KOPT-K1 (cell line): ENCODE measurements around the gene IGF2R.
"Not testable (repeated sequence)": the region's sequence is repeated elsewhere in the genome, so short reads cannot be mapped to it uniquely, and the experiment has no call there.

Experiments used
- H3K27ac ChIP-seq: fragments of 200-600 bp; sonication (generic); 2 replicates; pipeline ENCODE4 v1.5.1; 2016; ENCODE audit warnings: antibody characterized with exemption, mild to moderate bottlenecking, low read depth, low read length; ENCODE audit not compliant: poor library complexity, severe bottlenecking
- H3K36me3 ChIP-seq: fragments of 200-600 bp; sonication (generic); 2 replicates; pipeline ENCODE4 v1.5.1; 2017; ENCODE audit warnings: antibody characterized with exemption, mild to moderate bottlenecking, low read length, moderate library complexity; ENCODE audit not compliant: insufficient read depth
- H3K9me3 ChIP-seq: fragments of 200-600 bp; sonication (generic); 2 replicates; pipeline ENCODE4 v1.5.1; 2017; ENCODE audit warnings: antibody characterized with exemption, low read length, mild to moderate bottlenecking; ENCODE audit not compliant: insufficient read depth, poor library complexity, severe bottlenecking

IGF2R gene

GRCh38 chr6:160101277-160102205, 132.7 kb downstream of the IGF2R start:
- no peak overlapping the region for H3K27ac ChIP-seq
- peaks cover 100% of the 10 kb centered on the region for H3K36me3 ChIP-seq
- no peaks in the 10 kb centered on the region for H3K9me3 ChIP-seq

DNA sequence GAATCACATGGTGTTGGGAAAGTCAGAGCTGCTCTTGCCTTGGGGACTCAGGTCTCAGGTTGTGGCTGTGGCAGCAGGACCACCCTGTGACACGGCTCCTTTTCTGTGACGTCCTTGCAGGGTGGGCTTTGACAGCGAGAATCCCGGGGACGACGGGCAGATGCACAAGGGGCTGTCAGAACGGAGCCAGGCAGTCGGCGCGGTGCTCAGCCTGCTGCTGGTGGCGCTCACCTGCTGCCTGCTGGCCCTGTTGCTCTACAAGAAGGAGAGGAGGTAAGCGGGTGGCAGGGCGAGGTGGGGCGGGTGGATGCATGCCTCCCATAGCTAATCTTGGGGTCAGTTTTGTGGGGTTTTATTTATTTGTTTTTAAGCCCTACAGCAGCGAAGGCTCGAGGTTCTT, 133.5 kb downstream of the IGF2R start:
- Histone ChIP-seq H3K36me3 (peaks cover 100% of the 10 kb centered on the region), H3K27ac (no peak overlapping the region), H3K9me3 (no peaks in the 10 kb centered on the region)

DNA sequence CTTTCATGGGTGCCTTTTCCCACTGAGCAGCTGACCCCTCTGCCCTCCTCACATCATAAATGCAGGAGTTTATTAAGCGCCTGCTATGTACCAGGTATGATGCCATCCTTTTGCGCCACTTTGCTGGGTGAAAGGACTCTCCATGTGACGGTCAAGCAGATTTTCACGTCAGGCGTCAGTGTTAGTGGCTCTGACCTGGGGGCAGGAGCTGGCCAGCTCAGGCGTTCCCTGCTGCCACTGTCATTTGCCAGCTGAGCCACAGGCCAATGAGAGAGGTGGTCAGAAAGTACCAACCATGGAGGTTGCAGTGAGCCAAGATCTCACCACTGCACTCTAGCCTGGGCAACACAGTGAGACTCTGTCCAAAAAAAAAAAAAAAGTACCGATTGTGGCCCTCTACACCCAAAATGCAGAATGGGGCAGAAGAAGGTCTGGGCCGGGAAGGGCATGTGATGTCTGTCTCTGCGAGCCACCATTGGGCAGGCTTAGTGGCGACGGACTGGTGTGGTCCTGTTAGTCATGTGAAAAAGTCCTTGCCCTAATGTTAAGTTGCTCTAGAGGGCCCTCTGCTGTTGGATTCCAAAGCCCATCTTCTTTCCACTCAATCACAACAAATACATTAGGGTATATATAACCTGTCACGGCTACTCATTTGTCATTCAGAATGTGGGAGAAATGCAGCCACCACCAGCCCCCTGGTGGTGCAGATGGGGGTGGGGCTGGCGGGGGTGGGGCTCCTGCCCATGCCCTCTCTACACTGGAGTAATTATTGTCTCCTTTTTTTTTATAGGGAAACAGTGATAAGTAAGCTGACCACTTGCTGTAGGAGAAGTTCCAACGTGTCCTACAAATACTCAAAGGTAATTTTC, 134.3 kb downstream of the IGF2R start:
- H3K9me3 ChIP-seq, result no peaks in the 10 kb centered on the region
- H3K27ac ChIP-seq, result no peak overlapping the region
- peaks cover 100% of the 10 kb centered on the region for H3K36me3 ChIP-seq

DNA sequence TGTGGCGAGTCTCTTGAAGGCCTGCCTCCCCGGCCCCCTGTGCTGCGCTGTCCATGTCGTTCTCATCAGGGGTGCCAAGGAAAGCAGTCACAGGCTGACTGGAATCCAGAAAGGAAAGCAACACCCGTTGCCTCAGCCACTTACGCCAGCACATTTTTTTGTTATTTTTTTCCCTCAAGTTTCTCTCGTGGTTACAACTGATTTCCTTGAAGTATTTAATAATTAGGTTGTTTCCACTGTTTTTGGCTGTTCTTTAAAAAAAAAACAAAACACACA, 134.9 kb downstream of the IGF2R start:
- Histone ChIP-seq H3K9me3 (no peaks in the 10 kb centered on the region), H3K36me3 (peaks cover 98% of the 10 kb centered on the region), H3K27ac (no peak overlapping the region)

DNA sequence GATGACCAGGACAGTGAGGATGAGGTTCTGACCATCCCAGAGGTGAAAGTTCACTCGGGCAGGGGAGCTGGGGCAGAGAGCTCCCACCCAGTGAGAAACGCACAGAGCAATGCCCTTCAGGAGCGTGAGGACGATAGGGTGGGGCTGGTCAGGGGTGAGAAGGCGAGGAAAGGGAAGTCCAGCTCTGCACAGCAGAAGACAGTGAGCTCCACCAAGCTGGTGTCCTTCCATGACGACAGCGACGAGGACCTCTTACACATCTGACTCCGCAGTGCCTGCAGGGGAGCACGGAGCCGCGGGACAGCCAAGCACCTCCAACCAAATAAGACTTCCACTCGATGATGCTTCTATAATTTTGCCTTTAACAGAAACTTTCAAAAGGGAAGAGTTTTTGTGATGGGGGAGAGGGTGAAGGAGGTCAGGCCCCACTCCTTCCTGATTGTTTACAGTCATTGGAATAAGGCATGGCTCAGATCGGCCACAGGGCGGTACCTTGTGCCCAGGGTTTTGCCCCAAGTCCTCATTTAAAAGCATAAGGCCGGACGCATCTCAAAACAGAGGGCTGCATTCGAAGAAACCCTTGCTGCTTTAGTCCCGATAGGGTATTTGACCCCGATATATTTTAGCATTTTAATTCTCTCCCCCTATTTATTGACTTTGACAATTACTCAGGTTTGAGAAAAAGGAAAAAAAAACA, 136.1 kb downstream of the IGF2R start:
- Histone ChIP-seq H3K27ac (no peak overlapping the region), H3K9me3 (no peaks in the 10 kb centered on the region), H3K36me3 (peaks cover 98% of the 10 kb centered on the region)

- Histone ChIP-seq H3K27ac (no peak overlapping the region), H3K9me3 (no peaks in the 10 kb centered on the region), H3K36me3 (peaks cover 96% of the 10 kb centered on the region)
Measured at GRCh38 chr6:160106010-160106409, 137.1 kb downstream of the IGF2R start.

DNA sequence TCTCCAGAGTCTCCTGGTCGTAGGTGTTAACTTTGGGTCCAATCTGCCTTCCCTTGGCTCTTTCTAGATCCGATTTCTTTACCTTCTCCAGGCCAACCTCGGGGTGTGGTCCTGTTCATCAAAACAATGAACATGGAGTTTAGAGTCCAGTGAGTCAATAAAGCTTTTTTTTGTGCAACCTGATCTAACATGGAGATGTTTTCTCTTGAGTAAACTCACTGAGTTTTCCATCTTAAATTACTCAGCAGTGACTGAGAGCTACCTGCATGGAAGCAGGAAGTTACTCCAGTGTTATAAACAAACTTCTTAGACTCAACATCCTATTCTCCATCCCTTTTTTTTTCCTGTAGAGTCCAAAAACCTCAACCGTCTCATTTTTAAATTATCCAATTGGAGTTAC, 137.8 kb downstream of the IGF2R start:
- peaks cover 89% of the 10 kb centered on the region for H3K36me3 ChIP-seq
- no peaks in the 10 kb centered on the region for H3K9me3 ChIP-seq
- H3K27ac ChIP-seq, result no peak overlapping the region

- Histone ChIP-seq H3K9me3 (no peaks in the 10 kb centered on the region), H3K27ac (no peak overlapping the region), H3K36me3 (peaks cover 79% of the 10 kb centered on the region)
Measured at GRCh38 chr6:160108077-160108476, 139.2 kb downstream of the IGF2R start.

GRCh38 chr6:160110586-160111123, 141.8 kb downstream of the IGF2R start:
- Histone ChIP-seq H3K36me3 (peaks cover 56% of the 10 kb centered on the region), H3K9me3 (no peaks in the 10 kb centered on the region), H3K27ac (no peak overlapping the region)

DNA sequence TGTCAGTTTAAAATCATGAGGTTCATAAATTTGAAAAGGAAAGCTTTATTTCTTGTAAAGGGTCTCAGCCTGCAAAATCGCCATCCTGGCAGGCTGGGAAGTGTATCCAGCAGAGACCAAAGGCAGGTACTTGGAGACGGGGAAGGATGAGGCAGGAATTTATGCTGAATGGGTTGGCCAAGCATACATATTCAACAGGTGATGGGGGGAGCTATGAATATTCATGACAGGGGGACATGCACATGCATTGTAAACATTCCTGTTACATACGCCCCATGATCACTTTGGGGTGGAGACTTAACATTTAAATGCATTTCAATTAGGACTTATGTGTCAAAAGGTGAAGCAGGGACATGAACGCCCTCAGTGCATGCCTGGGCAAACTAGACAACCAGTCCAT, 142.9 kb downstream of the IGF2R start:
- Histone ChIP-seq H3K36me3 (peaks cover 52% of the 10 kb centered on the region), H3K27ac (no peak overlapping the region), H3K9me3 (peaks cover 5% of the 10 kb centered on the region)

GRCh38 chr6:160112628-160113299, 143.9 kb downstream of the IGF2R start:
- Histone ChIP-seq H3K9me3 (peaks cover 15% of the 10 kb centered on the region), H3K27ac (no peak overlapping the region), H3K36me3 (peaks cover 52% of the 10 kb centered on the region)

- H3K9me3 ChIP-seq, result peaks cover 28% of the 10 kb centered on the region
- peaks cover 43% of the 10 kb centered on the region for H3K36me3 ChIP-seq
- not testable (repeated sequence) for H3K27ac ChIP-seq
Measured at GRCh38 chr6:160114536-160114935, 145.7 kb downstream of the IGF2R start.

DNA sequence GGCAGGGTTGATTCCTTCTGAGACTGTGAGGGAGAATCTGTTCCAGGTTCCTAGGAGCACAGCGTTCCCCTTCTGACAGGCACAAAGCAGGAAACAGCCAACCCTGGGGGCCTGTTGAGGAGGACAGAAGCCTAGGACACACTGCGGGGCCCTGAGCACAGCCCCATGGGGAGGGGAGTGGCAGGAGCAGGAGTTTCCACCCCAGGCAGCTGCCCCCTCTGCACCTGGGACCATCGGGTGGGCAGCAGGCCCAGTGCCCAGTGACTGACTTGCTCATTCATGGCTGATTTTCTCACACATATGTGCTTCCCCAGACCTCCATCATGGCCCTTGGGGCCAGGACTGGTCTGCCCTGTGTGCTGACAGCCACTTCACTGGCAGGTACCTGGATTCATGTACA, 146.5 kb downstream of the IGF2R start:
- Histone ChIP-seq H3K27ac (no peak overlapping the region), H3K9me3 (peaks cover 28% of the 10 kb centered on the region), H3K36me3 (peaks cover 34% of the 10 kb centered on the region)

DNA sequence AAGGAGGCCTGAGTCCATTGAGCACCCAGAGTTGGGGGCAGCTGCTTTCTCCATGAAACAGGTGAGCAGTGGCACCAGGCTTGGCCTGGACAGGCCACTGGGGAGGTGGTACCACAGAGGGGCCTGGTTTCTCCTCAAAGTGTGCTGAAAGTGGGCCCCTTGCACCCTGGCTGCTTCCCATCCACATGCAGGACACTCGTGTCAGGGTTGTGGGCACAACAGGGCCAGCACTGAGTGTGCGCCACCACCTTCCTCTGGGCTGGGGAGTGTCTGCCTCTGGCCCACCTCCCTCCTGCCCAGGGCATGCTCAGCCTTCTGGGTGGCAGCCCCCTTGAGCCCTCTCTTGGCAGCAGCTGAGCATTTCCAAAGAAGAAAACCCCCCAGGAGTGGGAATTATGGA, 147.5 kb downstream of the IGF2R start:
- Histone ChIP-seq H3K36me3 (peaks cover 31% of the 10 kb centered on the region), H3K27ac (no peak overlapping the region), H3K9me3 (peaks cover 28% of the 10 kb centered on the region)
